Kidney (tissue), 22 donors: ENCODE data around the gene MANBA. TPM values are rescaled to one million over a fixed set of nuclear protein-coding genes. Genes with fewer than 3 reads are reported as not detected.

Source experiments
- DNase-seq, 5 donors: peaks; one replicate each; pipeline ENCODE4 v3.0.0-alpha.2; 2013 to 2020
- FAIRE-seq: peaks from 2 replicates; lab custom pipeline; 2012; peaks lifted over from hg19 to GRCh38; lab: Jason Lieb, UNC
- H3K27ac ChIP-seq, 2 donors: one replicate each; pipeline ENCODE4 v1.7.0; 2013; ENCODE audit warnings: low read depth in 2 of 2, low read length in 2 of 2, inconsistent platforms in 1 of 2
- H3K27me3 ChIP-seq: one replicate; pipeline ENCODE4 v1.7.1; 2013; ENCODE audit warnings: low read length, inconsistent platforms; ENCODE audit not compliant: control insufficient read depth, insufficient read depth
- H3K36me3 ChIP-seq, 3 donors: one replicate each; pipeline versions ENCODE4 v1.7.0 to v1.7.1; 2013; ENCODE audit warnings: low read length in 3 of 3, control low read depth in 1 of 3, inconsistent platforms in 1 of 3; ENCODE audit not compliant: insufficient read depth in 3 of 3, control insufficient read depth in 2 of 3
- H3K4me1 ChIP-seq, 3 donors: one replicate each; pipeline versions ENCODE4 v1.7.0 to v1.7.1; 2013; ENCODE audit warnings: low read length in 3 of 3, inconsistent platforms in 1 of 3, low read depth in 1 of 3; ENCODE audit not compliant: control insufficient read depth in 2 of 3, insufficient read depth in 2 of 3
- H3K4me3 ChIP-seq, 3 donors: one replicate each; pipeline versions ENCODE4 v1.7.0 to v1.8.1; 2013; ENCODE audit warnings: low read length in 3 of 3, control low read depth in 1 of 3, inconsistent platforms in 1 of 3
- H3K9ac ChIP-seq, 3 donors: one replicate each; pipeline versions ENCODE4 v1.7.0 to v1.7.1; 2013; ENCODE audit warnings: low read length in 3 of 3, control low read depth in 1 of 3, inconsistent platforms in 1 of 3
- H3K9me3 ChIP-seq, 3 donors: one replicate each; pipeline versions ENCODE4 v1.7.0 to v1.7.1; 2013; ENCODE audit warnings: low read length in 3 of 3, control low read depth in 1 of 3, inconsistent platforms in 1 of 3; ENCODE audit not compliant: control insufficient read depth in 2 of 3, insufficient read depth in 1 of 3
- CTCF ChIP-seq: IDR thresholded peaks from 3 replicates; pipeline ENCODE4 v1.5.1; 2012; ENCODE audit warnings: mild to moderate bottlenecking, moderate library complexity, borderline replicate concordance; ENCODE audit not compliant: insufficient read depth; ENCODE audit errors: extremely low read depth
- intact Hi-C: fragments of 100-400 bp; cut with DNase I; formaldehyde crosslinking; loops from one replicate; pipeline ENCODE4 v1.11.1; 2022
- long read RNA-seq, 10 donors: library from polyadenylated mRNA in 1 of 10; unstranded in 1 of 10; transcript quantifications; one replicate each; pipeline ENCODE4 v2.0.0 and lab custom pipeline, GENCODE V29; 2021 to 2026
- polyA plus RNA-seq: library from polyadenylated mRNA; stranded (reverse); fragments of 350-450 nt; fragmentation: Illumina TruSeq; extraction: RNeasy Lipid Tissue Mini Kit (QIAGEN cat#74804); gene quantifications from one replicate; pipeline ENCODE4 v1.2.3, GENCODE V29; 2014; ENCODE audit warnings: low read depth, low replicate concordance; ENCODE audit not compliant: insufficient read depth
- total RNA-seq: library from RNA; stranded (reverse); fragmentation: NEBNext Ultra II Directional; extraction: Animal tissue kit (Norgen Biotek cat#: 25700); gene quantifications from one replicate; pipeline ENCODE4 v1.2.1, GENCODE V29; 2021
- donor health status: control.
- donor health status: control.
- donor health status: control.
- donor health status: control.
- donor health status: control.
- donor health status: DM: yes; HTN: yes; CAD: no.
- donor health status: Normal renal cell carcinoma (clear cell type).

MANBA gene
- total RNA-seq = 28.0 TPM
- polyA plus RNA-seq = 19.0 TPM
- long read RNA-seq, donor 1, partial matches to known transcripts = 0 of 2 reads
- long read RNA-seq, donor 1, other reads (novel, unspliced or antisense) = 0 of 2 reads
- long read RNA-seq, donor 2, partial matches to known transcripts = 6 of 8 reads
- long read RNA-seq, donor 2, other reads (novel, unspliced or antisense) = 0 of 8 reads
- long read RNA-seq, donor 3, partial matches to known transcripts = 6 of 10 reads
- long read RNA-seq, donor 3, other reads (novel, unspliced or antisense) = 0 of 10 reads
- long read RNA-seq, donor 4, partial matches to known transcripts = 6 of 7 reads
- long read RNA-seq, donor 4, other reads (novel, unspliced or antisense) = 0 of 7 reads
- long read RNA-seq, donor 5, partial matches to known transcripts = 0 of 1 reads
- long read RNA-seq, donor 5, other reads (novel, unspliced or antisense) = 0 of 1 reads
- long read RNA-seq, donor 6, partial matches to known transcripts = 0 of 1 reads
- long read RNA-seq, donor 6, other reads (novel, unspliced or antisense) = 0 of 1 reads
- long read RNA-seq, donor 7, transcript MANBA-201 (17 exons, 3,361 nt) = major isoform, 12 of 23 reads
- long read RNA-seq, donor 7, partial matches to known transcripts = 6 of 23 reads
- long read RNA-seq, donor 7, other reads (novel, unspliced or antisense) = 3 of 23 reads
- long read RNA-seq, donor 8, partial matches to known transcripts = 0 of 1 reads
- long read RNA-seq, donor 8, other reads (novel, unspliced or antisense) = 0 of 1 reads
- long read RNA-seq, donor 9 = 0 reads
- long read RNA-seq, donor 10, partial matches to known transcripts = 7 of 9 reads
- long read RNA-seq, donor 10, other reads (novel, unspliced or antisense) = 0 of 9 reads

GRCh38 chr4:102760645-102761295 is at the start of gene MANBA:
Gene MANBA, minus strand, starts transcription at chr4:102760968. Its CDS starts 74 bp downstream, at chr4:102760894.
- intact Hi-C loops = no loop called here
- Histone ChIP-seq H3K36me3 (no peaks in the 10 kb centered on the region), H3K27me3 (no peaks in the 10 kb centered on the region), H3K4me1 (peaks cover 0 to 6% (median 0%) of the 10 kb centered on the region in 3 donors), H3K9ac (peak within 1 kb of the TSS; percentile 81 to 91 (median 87)), H3K27ac (peak within 1 kb of the TSS; percentile 59 to 66), H3K4me3 (peak within 1 kb of the TSS; percentile 88 to 91 (median 91)), H3K9me3 (no peaks in the 10 kb centered on the region)
- no peak for TF ChIP-seq CTCF
- FAIRE-seq (no peak), DNase-seq (peak; percentile 80 to 94 (median 91))

- H3K4me1 ChIP-seq = peaks cover 0 to 40% (median 9%) of the 10 kb centered on the region in 3 donors
- no peaks in the 10 kb centered on the region for H3K36me3 ChIP-seq
Measured at GRCh38 chr4:102809691-102810090, 48.9 kb upstream of the MANBA start.

GRCh38 chr4:102809190-102809589 is 48.4 kb upstream of the MANBA start:
- peaks cover 0 to 40% (median 9%) of the 10 kb centered on the region in 3 donors for H3K4me1 ChIP-seq

More at GRCh38 chr4:102809691-102810090, 48.9 kb upstream of the MANBA start:
- Histone ChIP-seq H3K9me3 (no peaks in the 10 kb centered on the region), H3K4me3 (no peak overlapping the region), H3K27ac (no peak overlapping the region), H3K9ac (no peak overlapping the region), H3K27me3 (no peaks in the 10 kb centered on the region)
- DNase-seq (no peak), FAIRE-seq (no peak)
- TF ChIP-seq CTCF = no peak
- intact Hi-C loops = no loop called here

More at GRCh38 chr4:102809190-102809589, 48.4 kb upstream of the MANBA start:
- DNase-seq = no peak
- H3K27ac ChIP-seq = no peak overlapping the region
- H3K4me3 ChIP-seq = no peak overlapping the region
- intact Hi-C loops = no loop called here
- H3K9me3 ChIP-seq = no peaks in the 10 kb centered on the region
- TF ChIP-seq CTCF = no peak
- no peak overlapping the region for H3K9ac ChIP-seq
- H3K27me3 ChIP-seq = no peaks in the 10 kb centered on the region
- no peaks in the 10 kb centered on the region for H3K36me3 ChIP-seq
- FAIRE-seq = no peak
